ENCODE results near the gene TEX52. TPM values are rescaled to one million over a fixed set of nuclear protein-coding genes. Genes with fewer than 3 reads are reported as not detected.

TEX52 gene
- total and polyA plus RNA-seq, 2 of the 13 experiments (the other 11 are each of a cell fraction or from before 2014, with no cell fraction given): 0.05 TPM; not detected in 1

GRCh38 chr12:2891240-2892053 lies 34.6 kb upstream of the TEX52 start (continued):
- TF ChIP-seq TCF7 (IDR thresholded peaks at IDR 0.05; ENCODE audit: low read depth) (no peak), ZNF446 (CRISPR knock-in tag; IDR thresholded peaks at IDR 0.05) (peak; percentile 41; the same call in 1 of the 2 replicates), ZNF646 (CRISPR knock-in tag; IDR thresholded peaks at IDR 0.05) (peak; percentile 65; the same call in 1 of the 2 replicates), ZNF770 (CRISPR knock-in tag; IDR thresholded peaks at IDR 0.05) (peak; percentile 84), TMF1 (CRISPR knock-in tag; IDR thresholded peaks at IDR 0.05; ENCODE audit: low read depth) (no peak), ELK4 (CRISPR knock-in tag; IDR thresholded peaks at IDR 0.05; ENCODE audit: borderline replicate concordance) (no peak), HNRNPK (IDR thresholded peaks at IDR 0.05; ENCODE audit: low read depth, low read length, poor library complexity, severe bottlenecking) (no peak), ZNF777 (CRISPR knock-in tag; IDR thresholded peaks at IDR 0.05) (peak; percentile 48; the same call in 1 of the 2 replicates), ZNF704 (CRISPR knock-in tag; IDR thresholded peaks at IDR 0.05; ENCODE audit: borderline replicate concordance) (no peak), LCORL (IDR thresholded peaks at IDR 0.05) (no peak), LCORL (CRISPR knock-in tag; IDR thresholded peaks at IDR 0.05) (no peak), IRF2 (CRISPR knock-in tag; IDR thresholded peaks at IDR 0.05) (no peak), KAT7 (CRISPR knock-in tag; IDR thresholded peaks at IDR 0.05; ENCODE audit: borderline replicate concordance) (0 out of 2 replicates have a peak, but pooled peaks have one; percentile 2), ZNF746 (CRISPR knock-in tag; IDR thresholded peaks at IDR 0.05) (no peak), HMGXB4 (CRISPR knock-in tag; IDR thresholded peaks at IDR 0.05; ENCODE audit: borderline replicate concordance in 1 of 2, low read depth in 1 of 2) (peak in 1 of 2 experiments; percentile 12; a peak in 1 of 4 replicates)

Data from HepG2 (cell line).